Activated CD8-positive, alpha-beta T cell treated with anti-CD3 and anti-CD28 coated beads, Interleukin-2, amount 10 ng/mL, durations not matched to agents 7 days and 5 days (primary cell): ENCODE measurements around the gene TMEM198. TPM values are rescaled to one million over a fixed set of nuclear protein-coding genes. Genes with fewer than 3 reads are reported as not detected.

ENCODE experiments used
- ATAC-seq: fragments of 150-1000 bp; cut with Tn5 transposase; one replicate; pipeline ENCODE4 v1.10.0; 2021; ENCODE audit warnings: moderate library complexity
- CTCF ChIA-PET: fragments of 350-600 bp; sonication (Branson Sonifier 250); formaldehyde crosslinking; loops from one replicate; lab custom pipeline; 2021; ENCODE audit warnings: antibody characterized with exemption; lab: Charles Lee
- POLR2A ChIA-PET: fragments of 350-600 bp; sonication (Branson Sonifier 250); formaldehyde crosslinking; loops from one replicate; lab custom pipeline; 2021; ENCODE audit warnings: antibody characterized with exemption; lab: Charles Lee
- DNase-seq: peaks from one replicate; pipeline ENCODE4 v3.0.0-alpha.2; 2020
- H3K27ac Mint-ChIP-seq: one replicate; pipeline ENCODE4 v1.8.0; 2021; ENCODE audit warnings: mild to moderate bottlenecking, mixed read lengths
- H3K27me3 Mint-ChIP-seq: one replicate; pipeline ENCODE4 v1.8.0; 2021; ENCODE audit warnings: low read depth, mixed read lengths
- H3K36me3 Mint-ChIP-seq: one replicate; pipeline ENCODE4 v1.8.0; 2021; ENCODE audit warnings: low read depth, mixed read lengths
- H3K4me1 Mint-ChIP-seq: one replicate; pipeline ENCODE4 v1.8.0; 2021; ENCODE audit warnings: low read depth, mixed read lengths
- H3K4me3 Mint-ChIP-seq: one replicate; pipeline ENCODE4 v1.8.0; 2021; ENCODE audit warnings: mild to moderate bottlenecking, mixed read lengths
- H3K9me3 Mint-ChIP-seq: one replicate; pipeline ENCODE4 v1.8.0; 2022; ENCODE audit warnings: mixed read lengths; ENCODE audit not compliant: insufficient read depth
- total RNA-seq, 2 experiments: library from RNA; stranded (reverse); gene quantifications; one replicate each; pipeline ENCODE4 v1.2.3, GENCODE V29; 2021

Gene TMEM198
- under 1 TPM; 0.47 to 0.60 TPM for total RNA-seq

- CTCF ChIA-PET, result interaction anchor here (0.7 to 5.9 kb wide), 10 partner anchors 9 to 146 kb away, joined by 3 to 39 read pairs (median 6); partner anchors contain the start of gene STK11IP
- POLR2A ChIA-PET, result interaction anchor here (0.8 kb wide), 1 partner anchor 54 kb away, joined by 4 read pairs; the partner anchor contains the start of gene STK11IP
- no peaks in the 10 kb centered on the region for H3K36me3 Mint-ChIP-seq
Measured at GRCh38 chr2:219543596-219544358, at the start of gene TMEM198, which contains the start of gene CHPF. TSS of gene TMEM198 (plus strand) at chr2:219544028. CDS start at chr2:219544728, 700 bp downstream. TSS of gene CHPF (minus strand) at chr2:219543809. CDS start at chr2:219543538, 271 bp downstream.

GRCh38 chr2:219494952-219495530 is 48.8 kb upstream of the TMEM198 start:
- no peak for DNase-seq
- H3K4me3 Mint-ChIP-seq, result no peak overlapping the region
- H3K27ac Mint-ChIP-seq, result no peak overlapping the region
- CTCF ChIA-PET, result interaction anchor here (0.7 to 4.2 kb wide), 24 partner anchors 9 to 808 kb away, joined by 3 to 71 read pairs (median 4); partner anchors contain the start of genes CHPF and TMEM198
- H3K4me1 Mint-ChIP-seq, result peaks cover 32% of the 10 kb centered on the region
- H3K9me3 Mint-ChIP-seq, result no peaks in the 10 kb centered on the region
- H3K36me3 Mint-ChIP-seq, result no peaks in the 10 kb centered on the region
- POLR2A ChIA-PET, result no interaction called here
- H3K27me3 Mint-ChIP-seq, result peaks cover 53% of the 10 kb centered on the region
- ATAC-seq, result no peak

More at GRCh38 chr2:219543596-219544358, at the start of gene TMEM198, which contains the start of gene CHPF:
- ATAC-seq (peak; percentile 71), DNase-seq (peak; percentile 95)
- H3K4me1 Mint-ChIP-seq, result peaks cover 25% of the 10 kb centered on the region
- H3K27me3 Mint-ChIP-seq, result peaks cover 24% of the 10 kb centered on the region
- H3K4me3 Mint-ChIP-seq, result peak within 1 kb of the TSS; percentile 73
- H3K9me3 Mint-ChIP-seq, result no peaks in the 10 kb centered on the region
- H3K27ac Mint-ChIP-seq, result peak within 1 kb of the TSS; percentile 78

- no peak overlapping the region for H3K27ac Mint-ChIP-seq
- H3K9me3 Mint-ChIP-seq, result no peaks in the 10 kb centered on the region
- no peak for ATAC-seq
- POLR2A ChIA-PET, result no interaction called here
- peaks cover 53% of the 10 kb centered on the region for H3K27me3 Mint-ChIP-seq
- H3K4me1 Mint-ChIP-seq, result peaks cover 38% of the 10 kb centered on the region
- CTCF ChIA-PET, result interaction anchor here (0.7 to 4.2 kb wide), 21 partner anchors 9 to 808 kb away, joined by 3 to 71 read pairs (median 5); partner anchors contain the start of genes CHPF and TMEM198
- no peaks in the 10 kb centered on the region for H3K36me3 Mint-ChIP-seq
- no peak overlapping the region for H3K4me3 Mint-ChIP-seq
- peak; percentile 66 for DNase-seq
Measured at GRCh38 chr2:219495531-219496122, 48.2 kb upstream of the TMEM198 start.

- ChIA-PET POLR2A (interaction anchor here (0.6 to 0.8 kb wide), 2 partner anchors 10 to 19 kb away, joined by 3 read pairs; no protein-coding TSS in a partner anchor), CTCF (interaction anchor here (0.7 to 4.2 kb wide), 17 partner anchors 10 to 193 kb away, joined by 3 to 71 read pairs (median 4); no protein-coding TSS in a partner anchor)
- DNase-seq (no peak), ATAC-seq (no peak)
- Mint-ChIP-seq H3K36me3 (no peaks in the 10 kb centered on the region), H3K4me3 (no peak overlapping the region), H3K4me1 (peaks cover 42% of the 10 kb centered on the region), H3K27me3 (peaks cover 53% of the 10 kb centered on the region), H3K9me3 (no peaks in the 10 kb centered on the region), H3K27ac (no peak overlapping the region)
Measured at GRCh38 chr2:219496247-219496824, 47.5 kb upstream of the TMEM198 start.

- Mint-ChIP-seq H3K4me1 (peaks cover 43% of the 10 kb centered on the region), H3K9me3 (no peaks in the 10 kb centered on the region), H3K27me3 (peaks cover 52% of the 10 kb centered on the region), H3K27ac (no peak overlapping the region), H3K36me3 (peaks cover 2% of the 10 kb centered on the region), H3K4me3 (peak overlapping the region; percentile 83)
- POLR2A ChIA-PET, result interaction anchor here (0.6 to 1.5 kb wide), 3 partner anchors 11 to 18 kb away, joined by 3 to 4 read pairs (median 3); no protein-coding TSS in a partner anchor
- ATAC-seq, result no peak
- CTCF ChIA-PET, result interaction anchor here (1.1 to 4.2 kb wide), 4 partner anchors 11 to 44 kb away, joined by 3 to 71 read pairs (median 12); no protein-coding TSS in a partner anchor
- DNase-seq, result no peak
Measured at GRCh38 chr2:219496825-219497494, 46.9 kb upstream of the TMEM198 start.

GRCh38 chr2:219497495-219498279 is 46.1 kb upstream of the TMEM198 start:
- CTCF ChIA-PET, result interaction anchor here (1.3 to 4.5 kb wide), 9 partner anchors 11 to 95 kb away, joined by 3 to 71 read pairs (median 13); no protein-coding TSS in a partner anchor
- H3K4me3 Mint-ChIP-seq, result peak overlapping the region; percentile 83
- H3K36me3 Mint-ChIP-seq, result peaks cover 2% of the 10 kb centered on the region
- POLR2A ChIA-PET, result interaction anchor here (0.6 to 1.5 kb wide), 5 partner anchors 9 to 51 kb away, joined by 3 to 4 read pairs (median 3); no protein-coding TSS in a partner anchor
- H3K4me1 Mint-ChIP-seq, result peaks cover 43% of the 10 kb centered on the region
- DNase-seq (peak; percentile 49), ATAC-seq (peak; percentile 16)
- no peak overlapping the region for H3K27ac Mint-ChIP-seq
- H3K27me3 Mint-ChIP-seq, result peaks cover 48% of the 10 kb centered on the region
- H3K9me3 Mint-ChIP-seq, result no peaks in the 10 kb centered on the region

- Mint-ChIP-seq H3K36me3 (peaks cover 2% of the 10 kb centered on the region), H3K9me3 (no peaks in the 10 kb centered on the region), H3K27me3 (peaks cover 42% of the 10 kb centered on the region), H3K27ac (peak within 1 kb of the TSS; percentile 73), H3K4me3 (peak within 1 kb of the TSS; percentile 83), H3K4me1 (peaks cover 43% of the 10 kb centered on the region)
- DNase-seq (peak; percentile 97), ATAC-seq (peak; percentile 96)
- ChIA-PET POLR2A (interaction anchor here (0.6 to 1.5 kb wide), 5 partner anchors 10 to 52 kb away, joined by 3 to 4 read pairs (median 3); no protein-coding TSS in a partner anchor), CTCF (interaction anchor here (0.6 to 4.5 kb wide), 21 partner anchors 11 to 203 kb away, joined by 3 to 45 read pairs (median 5); partner anchors contain the start of genes DNPEP and STK11IP)
Measured at GRCh38 chr2:219498280-219499057, 45.4 kb upstream of the TMEM198 start, which contains the start of gene GMPPA. TSS of gene GMPPA (plus strand) at chr2:219498891. CDS start at chr2:219499976, 1,085 bp downstream.

GRCh38 chr2:219499058-219499307 is 44.8 kb upstream of the TMEM198 start:
- peaks cover 38% of the 10 kb centered on the region for H3K27me3 Mint-ChIP-seq
- ChIA-PET CTCF (interaction anchor here (0.6 to 4.5 kb wide), 22 partner anchors 10 to 203 kb away, joined by 3 to 45 read pairs (median 4); partner anchors contain the start of genes DNPEP and STK11IP), POLR2A (interaction anchor here (1.4 kb wide), 1 partner anchor 9 kb away, joined by 3 read pairs; no protein-coding TSS in a partner anchor)
- peak overlapping the region; percentile 83 for H3K4me3 Mint-ChIP-seq
- peak overlapping the region; percentile 73 for H3K27ac Mint-ChIP-seq
- H3K9me3 Mint-ChIP-seq, result no peaks in the 10 kb centered on the region
- peaks cover 2% of the 10 kb centered on the region for H3K36me3 Mint-ChIP-seq
- no peak for DNase-seq
- no peak for ATAC-seq
- H3K4me1 Mint-ChIP-seq, result peaks cover 43% of the 10 kb centered on the region

GRCh38 chr2:219499555-219499954 is 44.3 kb upstream of the TMEM198 start:
- H3K27me3 Mint-ChIP-seq, result peaks cover 33% of the 10 kb centered on the region
- peaks cover 4% of the 10 kb centered on the region for H3K36me3 Mint-ChIP-seq
- H3K27ac Mint-ChIP-seq, result peak overlapping the region; percentile 73
- H3K4me3 Mint-ChIP-seq, result peak overlapping the region; percentile 83
- peaks cover 43% of the 10 kb centered on the region for H3K4me1 Mint-ChIP-seq
- POLR2A ChIA-PET, result interaction anchor here (0.8 to 1.4 kb wide), 3 partner anchors 9 to 41 kb away, joined by 3 to 6 read pairs (median 3); no protein-coding TSS in a partner anchor
- DNase-seq (no peak), ATAC-seq (no peak)
- CTCF ChIA-PET, result interaction anchor here (0.9 to 4.5 kb wide), 15 partner anchors 10 to 204 kb away, joined by 3 to 45 read pairs (median 5); partner anchors contain the start of genes ASIC4 and STK11IP
- H3K9me3 Mint-ChIP-seq, result no peaks in the 10 kb centered on the region
